HL-60/S4 treated with phorbol 12-myristate 13-acetate at 8.2 ng/mL for 4 days and 3 days (cell line): ENCODE data around the gene STX8.
"Not testable (repeated sequence)": the region's sequence is repeated elsewhere in the genome, so short reads cannot be mapped to it uniquely, and the experiment has no call there.

Experiments used
- in situ Hi-C: fragments of 300-500 bp; cut with MboI; formaldehyde crosslinking; loops from 2 replicates; pipeline ENCODE4 v1.15.0; 2022; ENCODE audit warnings: low sequenced_read_pairs

The STX8 gene, protein sequence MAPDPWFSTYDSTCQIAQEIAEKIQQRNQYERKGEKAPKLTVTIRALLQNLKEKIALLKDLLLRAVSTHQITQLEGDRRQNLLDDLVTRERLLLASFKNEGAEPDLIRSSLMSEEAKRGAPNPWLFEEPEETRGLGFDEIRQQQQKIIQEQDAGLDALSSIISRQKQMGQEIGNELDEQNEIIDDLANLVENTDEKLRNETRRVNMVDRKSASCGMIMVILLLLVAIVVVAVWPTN

DNA sequence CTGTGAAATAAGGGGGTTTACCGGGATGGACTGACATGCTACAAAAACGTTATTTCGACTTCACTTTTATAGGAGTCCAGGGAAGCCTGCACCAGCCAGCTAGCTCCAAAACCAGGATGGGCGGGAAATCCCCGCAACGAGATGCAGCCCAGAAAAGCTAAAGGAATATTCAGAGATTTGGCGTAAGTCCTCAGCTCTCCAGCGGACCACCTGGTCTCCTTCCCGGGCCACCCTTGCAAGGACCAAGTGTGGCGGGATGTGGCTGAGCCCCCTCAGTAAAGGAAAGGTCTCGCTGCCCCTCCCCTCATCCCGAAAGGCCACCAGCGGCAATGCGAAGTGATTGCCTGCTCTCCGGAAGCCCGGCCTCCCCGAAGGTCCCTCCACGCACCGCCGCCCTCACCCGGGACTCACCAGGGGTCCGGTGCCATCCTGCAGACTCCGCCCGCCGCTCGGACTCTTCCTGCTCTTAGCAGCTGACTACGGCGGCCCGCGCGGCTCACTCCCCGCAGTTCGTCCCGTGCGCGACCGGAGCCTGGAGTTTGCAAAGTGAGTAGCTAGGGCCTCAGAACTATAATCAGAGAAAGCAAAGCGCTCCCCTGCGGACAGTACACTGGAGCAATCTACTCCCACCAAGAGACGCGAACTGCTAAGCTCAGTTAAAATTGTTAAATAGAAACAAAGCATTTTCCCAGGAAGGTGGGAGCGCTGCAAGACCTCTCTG is at the start of gene STX8:
Gene STX8, minus strand, starts transcription at position 440 of the 721 bp plus-strand sequence. Its CDS starts 12 bp downstream, at position 428.
- in situ Hi-C loops: no loop called here

DNA sequence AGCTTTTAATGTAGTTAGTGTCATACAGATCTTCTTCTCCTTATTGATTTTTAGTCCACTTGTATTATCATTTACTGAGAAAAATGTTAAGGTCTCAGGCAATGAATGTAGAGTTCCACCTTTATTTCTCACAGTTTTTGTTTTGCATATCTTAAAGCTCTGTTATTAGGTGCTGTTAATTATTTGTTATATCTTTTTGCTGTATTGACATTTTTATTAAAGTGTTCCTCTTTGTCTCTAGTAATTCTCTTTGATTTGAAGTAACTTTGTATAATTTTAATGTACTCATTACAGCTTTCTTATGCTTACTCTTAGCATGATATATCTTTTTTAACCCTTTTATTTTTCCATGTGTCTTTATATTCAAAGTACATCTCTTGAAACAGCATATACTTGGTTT is 47.3 kb upstream of the STX8 start:
- in situ Hi-C loops: no loop called here

DNA sequence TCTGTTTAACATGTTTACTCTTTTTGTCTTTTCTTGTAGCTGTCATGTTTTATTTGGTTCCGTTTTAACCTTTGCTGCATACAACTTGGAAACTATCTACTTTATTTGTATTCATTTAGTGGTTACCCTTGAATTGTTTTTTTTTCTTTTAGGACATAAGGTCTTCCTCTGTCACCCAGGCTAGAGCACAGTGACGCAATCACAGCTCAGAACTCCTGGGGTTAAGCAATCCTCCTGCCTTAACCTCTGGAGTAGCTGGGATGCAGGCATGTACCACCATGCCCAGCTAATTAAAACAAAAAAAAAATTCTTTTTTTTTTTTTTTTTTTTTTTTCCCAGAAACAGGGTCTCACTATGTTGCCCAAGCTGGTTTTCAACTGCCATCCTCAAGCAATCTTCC is 39.9 kb upstream of the STX8 start:
- in situ Hi-C loops: no loop called here

DNA sequence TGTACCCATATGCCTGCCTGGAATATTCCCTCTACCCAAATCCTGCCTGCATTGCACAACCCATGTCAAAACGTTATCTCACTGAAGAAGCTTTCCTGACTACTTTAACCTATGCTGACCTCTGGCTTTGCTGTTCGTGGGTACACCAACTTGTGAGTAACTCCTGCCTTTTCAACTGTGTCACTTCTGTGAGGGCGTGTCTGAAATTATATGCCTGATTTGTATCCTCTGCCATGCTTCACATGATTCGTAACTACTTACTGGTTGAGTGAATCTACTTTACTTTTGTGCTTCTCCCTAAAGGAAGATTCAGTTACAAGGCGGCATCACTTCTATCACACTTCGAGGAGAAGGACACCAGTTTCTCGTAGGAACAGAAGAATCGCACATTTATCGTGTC is 36.4 kb upstream of the STX8 start:
- in situ Hi-C loops: no loop called here

DNA sequence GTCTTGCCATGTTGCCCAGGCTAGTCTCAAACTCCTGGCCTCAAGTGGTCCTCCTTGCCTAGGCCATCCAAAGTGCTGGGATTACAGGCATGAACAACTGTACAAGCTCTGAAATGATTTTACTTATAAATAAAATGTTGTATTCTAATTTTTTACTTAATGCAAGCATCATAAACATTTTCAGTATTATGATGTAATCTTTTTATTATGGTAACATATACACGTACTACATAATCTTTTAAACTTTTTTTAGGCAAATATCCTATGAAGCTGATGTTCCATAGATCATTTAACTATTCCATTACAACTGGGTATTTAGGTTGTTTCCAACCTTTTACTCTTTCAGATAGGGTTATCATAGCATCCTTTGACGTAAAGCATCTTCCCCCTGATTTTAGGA is 35.9 kb upstream of the STX8 start:
- in situ Hi-C loops: no loop called here

DNA sequence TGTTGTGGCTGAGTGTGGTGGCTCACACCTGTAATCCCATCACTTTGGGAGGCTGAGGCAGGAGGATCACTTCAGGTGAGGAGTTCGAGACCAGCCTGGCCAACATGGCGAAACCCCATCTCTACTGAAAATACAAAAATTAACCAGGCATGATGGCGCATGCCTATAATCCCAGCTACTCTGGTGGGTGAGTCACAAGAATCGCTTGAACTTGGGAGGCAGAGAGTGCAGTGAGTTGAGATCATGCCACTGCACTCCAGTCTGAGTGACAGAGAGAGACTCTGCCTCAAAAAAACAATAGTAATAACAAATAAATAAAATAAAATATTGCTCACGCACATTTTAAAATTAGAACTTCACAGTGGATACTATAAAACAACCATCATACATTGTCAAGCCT is 31.4 kb upstream of the STX8 start:
- in situ Hi-C loops: not testable (repeated sequence)

DNA sequence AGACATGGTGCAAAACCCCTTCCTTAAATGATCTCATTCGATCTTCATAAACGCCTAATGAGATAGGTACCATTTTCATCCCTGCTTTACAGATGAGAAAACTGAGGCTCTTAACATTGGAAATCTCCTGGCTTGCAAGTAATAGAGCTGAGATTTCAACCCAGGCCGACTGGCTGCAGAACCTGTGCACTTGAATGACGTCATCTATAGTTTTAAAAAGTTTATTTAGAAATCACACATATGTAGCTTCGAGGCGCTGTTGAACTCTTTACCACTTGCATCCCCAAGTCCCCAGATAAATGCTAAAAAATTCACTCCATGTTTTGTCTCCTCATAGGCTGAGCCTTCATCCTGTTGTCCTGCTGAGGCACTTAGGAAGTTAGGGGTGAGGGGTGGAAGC is 30.8 kb upstream of the STX8 start:
- in situ Hi-C loops: no loop called here

DNA sequence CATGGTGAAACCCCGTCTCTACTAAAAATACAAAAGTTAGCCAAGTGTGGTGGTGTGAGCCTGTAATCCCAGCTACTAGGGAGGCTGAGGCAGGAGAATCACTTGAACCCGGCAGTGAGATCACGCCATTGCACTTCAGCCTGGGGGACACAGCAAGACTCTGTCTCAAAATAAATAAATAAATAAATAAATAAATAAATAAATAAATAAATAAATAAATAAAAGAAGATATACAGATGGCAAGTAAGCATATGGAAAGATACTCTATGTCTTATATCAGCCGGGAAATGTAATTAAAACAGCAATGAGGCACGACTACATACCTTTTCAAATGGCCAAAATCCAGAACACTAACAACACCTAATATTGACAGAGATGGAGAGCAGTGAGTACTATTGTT is 29.0 kb upstream of the STX8 start:
- in situ Hi-C loops: not testable (repeated sequence)

DNA sequence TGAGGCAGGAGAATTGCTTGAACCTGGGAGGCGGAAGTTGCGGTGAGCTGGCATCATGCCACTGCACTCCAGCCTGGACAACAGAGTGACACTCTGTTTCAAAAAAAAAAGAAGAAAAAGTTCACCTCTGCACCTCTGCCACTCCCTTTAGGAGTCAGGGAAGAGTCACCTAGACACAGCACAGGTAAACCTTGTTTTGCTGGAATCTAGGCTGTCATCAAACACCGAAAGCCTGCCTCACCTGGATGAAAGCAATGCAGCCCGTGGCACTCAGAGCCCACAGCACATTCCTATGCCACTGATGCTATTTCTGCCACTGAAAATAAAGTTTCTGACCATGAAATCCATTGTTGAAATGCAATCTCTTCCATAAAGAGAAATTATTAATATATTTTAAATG is 23.0 kb upstream of the STX8 start:
- in situ Hi-C loops: no loop called here

DNA sequence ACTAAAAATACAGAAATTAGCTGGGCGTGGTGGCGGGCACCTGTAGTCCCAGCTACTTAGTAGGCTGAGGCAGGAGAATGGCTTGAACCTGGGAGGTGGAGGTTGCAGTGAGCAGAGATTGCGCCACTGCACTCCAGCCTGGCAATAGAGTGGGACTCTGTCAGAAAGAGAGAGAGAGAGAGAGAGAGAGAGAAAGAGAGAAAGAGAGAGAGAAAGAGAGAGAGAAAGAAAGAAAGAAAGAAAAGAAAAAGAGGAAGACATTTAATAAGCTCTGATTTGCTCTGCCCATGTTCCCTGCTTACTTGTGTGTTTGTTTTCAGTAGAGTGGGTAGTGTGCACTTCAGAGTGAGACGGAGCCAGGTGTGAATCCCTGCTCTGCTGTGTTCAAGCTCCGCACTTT is 22.0 kb upstream of the STX8 start:
- in situ Hi-C loops: not testable (repeated sequence)

DNA sequence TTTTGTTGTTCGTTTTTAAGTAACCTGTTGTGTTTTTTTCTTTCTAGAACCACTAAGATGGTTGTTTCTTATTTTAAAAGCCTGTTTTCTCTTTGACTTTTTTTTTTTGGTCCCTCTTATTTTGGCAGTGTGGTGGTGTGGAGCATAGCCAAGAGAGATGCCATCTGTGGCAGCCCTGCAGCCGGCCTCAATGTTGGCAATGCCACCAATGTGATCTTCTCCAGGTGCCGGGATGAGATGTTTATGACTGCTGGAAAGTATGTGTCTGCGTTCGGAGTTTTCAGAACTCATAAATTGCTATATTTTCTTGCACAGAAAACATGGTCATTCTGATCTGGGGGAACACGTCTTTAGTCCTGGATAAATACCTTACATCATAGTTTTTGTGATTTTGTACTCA is 18.4 kb upstream of the STX8 start:
- in situ Hi-C loops: no loop called here

DNA sequence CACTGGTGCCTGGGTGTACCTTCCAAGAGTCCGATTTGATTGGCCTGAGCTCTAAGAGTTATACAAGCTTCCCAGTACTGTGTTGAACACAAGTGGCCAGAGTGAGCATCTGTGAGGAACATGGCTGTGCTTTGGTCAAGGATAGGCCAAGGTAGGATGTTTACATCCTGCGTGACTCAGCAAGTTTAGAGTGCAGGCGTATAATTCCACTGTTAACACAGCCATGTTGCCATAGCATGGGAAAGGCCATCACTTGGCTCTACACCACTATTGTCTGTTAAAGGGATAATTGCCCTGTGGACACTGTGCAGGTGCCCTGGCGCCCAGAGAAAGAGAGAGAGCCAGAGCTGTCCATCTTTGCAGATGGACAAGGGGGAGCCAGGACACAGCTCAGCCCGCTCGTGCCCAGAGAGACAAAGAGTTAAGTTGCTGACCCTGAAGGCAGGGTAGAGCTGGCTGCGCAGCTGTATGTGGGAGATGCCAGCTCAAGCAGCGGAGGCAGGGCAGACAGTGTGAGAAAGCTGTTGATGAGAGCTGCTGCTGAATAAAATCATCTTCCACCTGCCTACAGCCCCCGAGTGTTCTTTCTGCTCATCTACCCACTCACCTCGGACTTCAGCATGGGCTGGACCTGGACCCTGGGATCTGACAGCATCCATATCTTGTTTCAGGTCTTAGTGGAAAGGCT is 12.5 kb upstream of the STX8 start:
- in situ Hi-C loops: no loop called here

DNA sequence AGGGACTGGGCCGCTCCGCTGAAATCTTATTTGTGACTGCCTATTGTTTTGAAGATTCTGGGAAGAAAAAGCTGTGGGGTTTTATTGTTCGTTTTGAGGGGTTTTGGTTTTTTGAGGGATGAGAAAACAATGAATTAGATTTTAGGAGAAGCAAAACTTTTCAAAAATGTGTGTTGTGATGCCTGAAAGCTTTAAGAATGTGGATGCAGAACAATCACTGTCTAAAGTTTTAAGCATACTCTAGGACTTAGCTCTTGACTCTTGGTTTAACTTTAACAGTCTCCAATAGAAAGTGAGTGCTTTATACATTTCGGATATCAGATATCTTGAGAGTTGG is 1.7 kb upstream of the STX8 start:
- in situ Hi-C loops: no loop called here

DNA sequence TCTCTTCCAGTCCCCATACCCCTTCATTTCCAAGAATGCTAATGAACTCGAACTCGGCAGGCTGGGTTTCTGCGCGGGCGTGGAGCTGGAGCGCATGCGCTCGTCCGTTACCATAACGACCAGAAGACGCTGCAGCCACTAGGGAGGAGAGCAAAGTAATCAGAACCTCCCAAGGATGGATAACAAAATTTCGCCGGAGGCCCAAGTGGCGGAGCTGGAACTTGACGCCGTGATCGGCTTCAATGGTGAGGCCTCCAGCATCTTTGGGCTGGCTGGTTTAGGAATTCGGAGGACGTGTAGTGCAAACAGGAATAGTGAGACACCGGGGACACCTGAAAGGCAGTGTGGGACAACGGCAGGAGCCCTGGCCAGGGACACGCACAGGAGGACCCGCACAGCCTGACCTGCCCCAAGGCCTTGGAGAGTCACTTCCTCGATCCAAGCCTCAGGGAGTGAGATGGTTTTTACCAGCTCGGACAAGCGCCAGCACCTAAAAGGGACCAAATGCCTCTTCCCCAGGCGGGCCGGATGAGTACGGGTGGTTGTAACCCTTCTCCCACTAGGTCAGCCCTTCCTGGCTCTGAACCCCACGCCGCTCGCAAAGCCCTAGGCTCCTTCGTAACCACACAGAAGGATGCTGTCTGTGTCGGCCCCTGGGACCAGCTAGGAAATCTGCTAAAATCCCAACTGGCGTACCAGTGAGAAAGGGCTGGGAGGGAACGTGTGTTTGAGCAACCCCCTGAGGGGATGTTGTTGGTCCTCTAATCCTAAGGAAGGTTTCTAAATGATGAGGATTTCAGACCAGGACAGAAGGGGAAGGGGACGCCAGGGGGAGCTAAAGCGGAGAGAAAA is 1.1 kb upstream of the STX8 start, which contains the start of gene CFAP52:
Gene CFAP52, plus strand, starts transcription at position 122 of the 852 bp plus-strand sequence. Its CDS starts 54 bp downstream, at position 176.
- in situ Hi-C loops: no loop called here

DNA sequence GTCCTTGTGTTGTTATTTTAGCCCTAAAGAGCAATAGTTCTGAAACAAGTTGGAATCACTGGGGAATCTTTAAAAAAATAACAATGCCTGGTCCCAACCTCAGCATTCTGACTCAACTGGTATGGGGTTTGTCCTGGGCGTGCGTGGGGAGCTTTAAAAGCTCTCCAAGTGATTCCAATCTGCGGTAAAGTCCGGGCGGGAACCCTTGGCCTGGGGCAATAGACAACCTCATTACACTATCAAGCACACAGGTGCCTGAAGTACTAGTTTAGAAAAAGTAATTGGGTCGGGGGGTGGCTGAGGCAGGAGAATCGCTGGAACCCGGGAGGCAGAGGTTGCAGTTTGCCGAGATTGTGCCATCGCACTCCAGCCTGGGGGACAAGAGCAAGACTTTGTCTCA is 4.4 kb downstream of the STX8 start:
- in situ Hi-C loops: no loop called here

DNA sequence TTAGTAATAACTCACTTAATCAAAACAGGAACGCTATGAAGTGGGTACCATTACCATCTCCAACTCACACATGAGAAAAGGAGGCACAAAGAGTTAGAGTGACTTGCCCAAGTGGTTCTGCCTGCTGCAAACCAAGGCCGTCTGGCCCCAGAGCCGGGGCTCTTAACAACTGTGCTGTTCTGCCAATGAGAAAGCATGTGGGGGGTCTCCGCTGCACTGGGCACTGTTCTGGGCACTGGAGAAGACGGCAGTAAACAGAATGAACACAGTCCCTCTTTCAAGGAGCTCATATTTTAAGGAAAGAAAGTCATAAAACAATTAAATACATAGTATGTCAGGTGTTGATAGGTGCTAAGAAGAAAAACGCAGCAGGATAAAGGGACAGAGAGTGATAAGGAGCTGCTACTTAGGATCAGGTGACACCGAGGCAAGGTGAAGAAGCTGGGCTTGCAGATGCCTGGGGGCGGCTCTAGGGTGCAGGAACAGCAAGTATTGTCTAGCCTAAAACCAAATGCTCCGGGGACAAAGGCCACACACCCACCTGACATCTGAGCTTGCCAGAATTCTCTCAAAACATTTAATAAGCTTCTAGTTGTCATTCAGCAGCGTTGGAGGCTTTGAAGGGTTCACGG is 6.5 kb downstream of the STX8 start:
- in situ Hi-C loops: no loop called here

DNA sequence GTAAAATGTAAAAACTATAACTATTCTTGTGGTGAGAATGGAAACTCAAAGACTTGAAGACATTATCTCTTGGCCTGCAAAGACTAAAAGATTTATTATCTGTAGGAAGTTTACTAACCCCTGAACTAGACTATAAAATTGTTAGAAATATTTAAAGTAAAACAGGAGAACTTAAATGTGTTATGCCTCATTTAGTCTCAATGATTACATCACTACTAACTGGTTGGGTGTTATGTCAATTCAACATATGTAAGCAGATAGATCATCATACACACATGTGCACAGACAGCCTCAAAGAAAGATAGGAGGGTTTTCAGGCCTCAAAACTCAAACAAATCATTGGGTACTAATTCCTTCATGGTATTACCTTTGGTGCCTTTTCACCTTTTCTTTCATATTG is 7.6 kb downstream of the STX8 start:
- in situ Hi-C loops: no loop called here

DNA sequence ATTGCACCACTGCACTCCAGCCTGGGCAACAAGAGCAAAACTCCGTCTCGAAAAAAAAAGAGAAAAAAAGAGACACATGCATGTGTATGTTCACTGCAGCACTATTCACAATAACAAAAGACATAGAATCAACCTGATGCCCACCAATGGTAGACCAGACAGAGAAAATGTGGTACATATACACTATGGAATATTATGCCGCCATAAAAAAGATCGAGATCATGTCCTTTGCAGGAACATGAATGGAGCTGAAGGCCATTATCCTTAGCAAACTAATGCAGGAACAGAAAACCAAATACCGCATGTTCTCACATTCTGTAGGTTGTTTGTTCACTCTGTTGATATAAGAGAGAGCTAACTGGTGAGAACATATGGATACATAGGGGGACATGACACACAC is 8.9 kb downstream of the STX8 start:
- in situ Hi-C loops: not testable (repeated sequence)

DNA sequence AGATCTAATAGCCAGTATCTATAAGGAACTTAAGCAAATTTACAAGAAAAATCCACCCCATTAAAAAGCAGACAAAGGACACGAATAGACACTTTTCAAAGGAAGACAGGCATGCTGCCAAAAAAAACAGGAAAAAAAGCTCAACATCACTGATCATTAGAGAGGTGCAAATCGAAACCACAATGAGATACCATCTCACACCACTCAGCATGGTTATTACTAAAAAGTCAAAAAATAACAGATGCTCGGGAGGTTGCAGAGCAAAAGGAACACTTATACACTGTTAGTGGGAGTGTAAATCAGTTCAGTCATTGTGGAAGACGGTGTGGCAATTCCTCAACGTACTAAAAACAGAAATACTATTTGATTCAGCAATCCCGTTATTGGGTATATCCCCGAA is 9.6 kb downstream of the STX8 start:
- in situ Hi-C loops: no loop called here

DNA sequence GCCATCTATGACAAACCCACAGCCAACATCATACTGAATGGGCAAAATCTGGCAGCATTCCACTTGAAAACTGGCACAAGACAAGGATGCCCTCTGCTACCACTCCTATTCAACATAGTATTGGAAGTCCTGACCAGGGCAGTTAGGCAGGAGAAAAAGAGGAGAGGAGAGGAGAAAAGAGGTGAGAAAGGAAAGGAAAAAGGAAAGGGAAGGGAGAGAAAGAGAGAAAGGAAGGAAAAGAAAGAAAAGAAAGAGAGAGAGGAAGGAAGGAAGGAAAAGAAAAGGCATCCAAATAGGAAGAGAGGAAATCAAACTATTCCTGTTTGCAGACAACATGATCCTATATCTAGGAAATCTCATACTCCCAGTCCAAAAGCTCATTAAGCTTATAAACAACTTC is 11.5 kb downstream of the STX8 start:
- in situ Hi-C loops: no loop called here

DNA sequence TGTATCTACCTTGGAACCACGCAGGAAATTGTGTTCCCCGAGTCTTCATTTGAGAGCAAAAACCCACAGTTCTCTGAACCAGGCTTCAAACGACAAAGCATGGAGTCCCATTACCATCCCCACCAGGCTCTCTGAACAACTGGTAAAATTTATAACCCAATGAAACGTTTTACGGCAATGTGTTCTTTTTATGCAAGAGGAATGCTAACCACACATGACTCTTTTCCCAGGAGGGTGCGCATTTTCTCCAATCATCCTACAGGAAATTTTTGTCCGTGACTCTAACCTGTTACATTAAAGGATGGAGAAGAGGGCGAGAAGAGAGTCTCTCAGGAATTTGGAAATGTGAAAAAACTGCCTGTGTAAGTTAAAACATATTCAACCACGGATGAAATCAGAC is 17.8 kb downstream of the STX8 start:
- in situ Hi-C loops: no loop called here
